Ovary (tissue), 9 donors: ENCODE data around the gene SLC38A9. TPM values are rescaled to one million over a fixed set of nuclear protein-coding genes. Genes with fewer than 3 reads are reported as not detected.
A peak's percentile ranks its signal among the peaks of the same experiment; 100 is the strongest.

Experiments used
- DNase-seq, 5 donors: peaks; one replicate each; pipeline ENCODE4 v3.0.0-alpha.2; 2019 to 2020
- H3K27ac ChIP-seq, 2 donors: fragments of 200-600 bp; one replicate each; pipeline versions ENCODE4 v1.5.1 to v1.8.0; 2019 to 2022
- H3K27me3 ChIP-seq: fragments of 200-600 bp; one replicate; pipeline ENCODE4 v1.8.0; 2022
- H3K36me3 ChIP-seq: fragments of 200-600 bp; sonication (generic); one replicate; pipeline ENCODE4 v1.5.1; 2019
- H3K4me1 ChIP-seq: one replicate; pipeline ENCODE4 v1.8.1; 2013; ENCODE audit warnings: mild to moderate bottlenecking, moderate library complexity; ENCODE audit not compliant: insufficient read depth
- H3K4me3 ChIP-seq: fragments of 200-600 bp; sonication (generic); one replicate; pipeline ENCODE4 v1.5.1; 2017
- H3K9me3 ChIP-seq, 2 donors: fragments of 200-600 bp in 1 of 2; sonication (generic) in 1 of 2; one replicate each; pipeline versions ENCODE4 v1.5.1 to v1.8.1; 2013 to 2019; ENCODE audit warnings: mild to moderate bottlenecking in 1 of 2, moderate library complexity in 1 of 2
- EP300 ChIP-seq: sonication (generic); formaldehyde crosslinking; IDR thresholded peaks from one replicate; pipeline ENCODE4 v1.6.1; 2017; ENCODE audit warnings: antibody characterized with exemption
- POLR2A ChIP-seq: fragments of 450-650 bp; IDR thresholded peaks from one replicate; pipeline ENCODE4 v1.6.1; 2017; ENCODE audit warnings: antibody characterized with exemption, mild to moderate bottlenecking, moderate library complexity
- WGBS, 3 donors: extraction: QIAGEN DNeasy Blood & Tissue Kit in 1 of 3; methylation state at CpG; one replicate each; pipeline versions ENCODE4 v1.1.5 to v1.1.7; 2013 to 2017; 5-methylcytosine and 5-hydroxymethylcytosine counted together
- intact Hi-C, 4 donors: fragments of 100-400 bp; cut with DNase I; formaldehyde crosslinking; loops; one replicate each; pipeline versions ENCODE4 v1.11.0 to v1.15.1; 2022 to 2023
- polyA plus RNA-seq, 2 donors: library from polyadenylated mRNA; stranded (reverse); fragments of 200-250 nt in 1 of 2; fragments of 350-450 nt in 1 of 2; fragmentation: Illumina TruSeq in 1 of 2; extraction: RNeasy Lipid Tissue Mini Kit (QIAGEN cat#74804) in 1 of 2; gene quantifications; one replicate each; pipeline ENCODE4 v1.2.3, GENCODE V29; 2013 to 2014
- total RNA-seq, 7 donors: library from RNA; depleted of rRNA in 2 of 7; stranded (reverse); fragments of >200 nt in 2 of 7; fragmentation: NEBNext Ultra II Directional in 3 of 7; extraction: Animal tissue kit (Norgen Biotek cat#: 25700) in 3 of 7; gene quantifications; one replicate each; pipeline versions ENCODE4 v1.1.0 to v1.2.4, GENCODE V29; 2016 to 2023
- TF ChIP-seq, protein P1 (sequence below), 3 donors: fragments of 450-650 bp in 2 of 3; fragments of 200-600 bp in 1 of 3; IDR thresholded peaks; one replicate each; pipeline versions ENCODE4 v1.5.1 to v1.8.0; 2016 to 2022; ENCODE audit warnings: antibody characterized with exemption in 3 of 3, mild to moderate bottlenecking in 1 of 3
- donor health status: DM: no; HTN: no; CAD: no; lungs with moderate emphysema.
- donor health status: DM: no; HTN: no; CAD: no.
- donor health status: Bipolar disorder and iron deficiency.
- donor health status: DM: yes; HTN: yes; CAD: no.
- donor health status: DM: no; HTN: no; CAD: no.
- donor health status: DM: yes; HTN: yes; CAD: no.

SLC38A9 gene
- total and polyA plus RNA-seq, 9 donors, result 7.9 to 29.6 (median 16.2) TPM

DNA sequence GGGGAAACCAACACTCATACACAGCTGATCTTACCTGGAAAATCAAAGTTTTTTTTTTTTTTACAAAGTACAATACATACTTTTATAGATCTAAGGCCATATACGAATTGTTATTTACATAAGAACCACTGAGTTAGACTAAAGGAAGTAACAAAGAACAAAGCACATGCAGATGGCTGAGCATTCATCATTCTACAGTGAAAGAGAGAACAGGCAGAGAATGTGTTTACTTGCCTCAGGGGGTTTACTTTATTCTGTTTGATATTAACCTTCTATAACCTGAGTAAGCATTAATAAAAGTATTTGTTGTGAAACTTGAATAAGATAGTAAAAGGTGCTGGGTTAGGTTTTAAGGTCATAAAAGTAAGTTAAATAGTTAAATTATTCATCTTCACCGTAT, 54.7 kb downstream of the SLC38A9 start:
- H3K9me3 ChIP-seq, result no peaks in the 10 kb centered on the region
- WGBS, 3 donors, result 67 to 78% (median 70%) methylated on average over 2 of the region's 2 CpGs
- intact Hi-C loops, result no loop called here
- no peak for DNase-seq
- TF ChIP-seq POLR2A (no peak), EP300 (no peak)
- TF ChIP-seq, protein P1, sequence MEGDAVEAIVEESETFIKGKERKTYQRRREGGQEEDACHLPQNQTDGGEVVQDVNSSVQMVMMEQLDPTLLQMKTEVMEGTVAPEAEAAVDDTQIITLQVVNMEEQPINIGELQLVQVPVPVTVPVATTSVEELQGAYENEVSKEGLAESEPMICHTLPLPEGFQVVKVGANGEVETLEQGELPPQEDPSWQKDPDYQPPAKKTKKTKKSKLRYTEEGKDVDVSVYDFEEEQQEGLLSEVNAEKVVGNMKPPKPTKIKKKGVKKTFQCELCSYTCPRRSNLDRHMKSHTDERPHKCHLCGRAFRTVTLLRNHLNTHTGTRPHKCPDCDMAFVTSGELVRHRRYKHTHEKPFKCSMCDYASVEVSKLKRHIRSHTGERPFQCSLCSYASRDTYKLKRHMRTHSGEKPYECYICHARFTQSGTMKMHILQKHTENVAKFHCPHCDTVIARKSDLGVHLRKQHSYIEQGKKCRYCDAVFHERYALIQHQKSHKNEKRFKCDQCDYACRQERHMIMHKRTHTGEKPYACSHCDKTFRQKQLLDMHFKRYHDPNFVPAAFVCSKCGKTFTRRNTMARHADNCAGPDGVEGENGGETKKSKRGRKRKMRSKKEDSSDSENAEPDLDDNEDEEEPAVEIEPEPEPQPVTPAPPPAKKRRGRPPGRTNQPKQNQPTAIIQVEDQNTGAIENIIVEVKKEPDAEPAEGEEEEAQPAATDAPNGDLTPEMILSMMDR (IDR thresholded peaks at IDR 0.05), result no peak
- no peaks in the 10 kb centered on the region for H3K27me3 ChIP-seq
- H3K27ac ChIP-seq, result no peak overlapping the region
- H3K36me3 ChIP-seq, result no peaks in the 10 kb centered on the region
- no peaks in the 10 kb centered on the region for H3K4me1 ChIP-seq
- no peak overlapping the region for H3K4me3 ChIP-seq

DNA sequence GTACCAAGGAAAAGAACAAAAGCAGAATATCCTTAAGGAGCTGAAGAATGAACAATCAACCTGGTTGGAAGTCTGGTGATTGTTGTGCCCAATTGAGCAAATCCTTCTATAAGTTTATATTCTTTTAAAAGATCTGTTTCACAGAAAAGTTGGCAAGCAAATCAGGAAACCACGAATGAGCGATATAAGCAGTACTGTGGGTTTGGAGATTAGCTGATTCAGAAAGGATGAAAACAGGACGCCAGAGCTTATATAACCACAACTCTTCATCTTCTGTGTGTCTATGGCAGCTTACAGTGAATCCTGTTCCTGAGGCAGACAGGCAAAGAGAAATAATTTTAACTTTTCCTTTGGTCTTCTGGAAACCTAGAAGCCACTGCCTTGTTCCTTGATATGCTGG, 61.7 kb downstream of the SLC38A9 start:
- no peak overlapping the region for H3K4me3 ChIP-seq
- intact Hi-C loops, result no loop called here
- no peaks in the 10 kb centered on the region for H3K9me3 ChIP-seq
- TF ChIP-seq EP300 (no peak), POLR2A (no peak)
- TF ChIP-seq, protein P1 (IDR thresholded peaks at IDR 0.05), result no peak
- no peak for DNase-seq
- 56 to 70% (median 68%) methylated on average over 3 of the region's 3 CpGs for WGBS, 3 donors
- H3K27me3 ChIP-seq, result no peaks in the 10 kb centered on the region
- H3K4me1 ChIP-seq, result peaks cover 3% of the 10 kb centered on the region
- no peak overlapping the region for H3K27ac ChIP-seq
- no peaks in the 10 kb centered on the region for H3K36me3 ChIP-seq

DNA sequence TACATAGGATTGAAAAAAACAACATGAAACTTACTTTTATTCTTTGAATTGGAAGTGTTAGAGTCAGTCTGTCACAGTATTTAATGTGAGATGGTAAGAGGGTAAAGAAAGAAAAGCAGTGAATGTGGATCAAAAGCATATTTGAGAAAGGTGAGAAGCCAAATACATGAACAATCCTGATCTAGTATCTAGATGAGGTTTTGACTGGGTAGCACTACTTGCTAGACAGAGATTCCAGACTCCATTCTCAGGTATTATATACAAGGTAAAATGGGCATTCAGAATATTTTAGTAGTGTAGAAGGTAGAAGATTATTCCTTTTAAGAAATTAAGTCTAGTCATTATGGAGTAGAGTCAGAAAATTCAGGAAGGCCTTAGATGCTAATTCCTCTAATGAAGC, 62.2 kb downstream of the SLC38A9 start:
- Histone ChIP-seq H3K4me3 (no peak overlapping the region), H3K27ac (no peak overlapping the region), H3K36me3 (no peaks in the 10 kb centered on the region), H3K4me1 (peaks cover 6% of the 10 kb centered on the region), H3K27me3 (no peaks in the 10 kb centered on the region), H3K9me3 (no peaks in the 10 kb centered on the region)
- intact Hi-C loops, result no loop called here
- no peak for DNase-seq
- TF ChIP-seq, protein P1 (IDR thresholded peaks at IDR 0.05), result no peak
- no peak for TF ChIP-seq EP300
- TF ChIP-seq POLR2A, result no peak

DNA sequence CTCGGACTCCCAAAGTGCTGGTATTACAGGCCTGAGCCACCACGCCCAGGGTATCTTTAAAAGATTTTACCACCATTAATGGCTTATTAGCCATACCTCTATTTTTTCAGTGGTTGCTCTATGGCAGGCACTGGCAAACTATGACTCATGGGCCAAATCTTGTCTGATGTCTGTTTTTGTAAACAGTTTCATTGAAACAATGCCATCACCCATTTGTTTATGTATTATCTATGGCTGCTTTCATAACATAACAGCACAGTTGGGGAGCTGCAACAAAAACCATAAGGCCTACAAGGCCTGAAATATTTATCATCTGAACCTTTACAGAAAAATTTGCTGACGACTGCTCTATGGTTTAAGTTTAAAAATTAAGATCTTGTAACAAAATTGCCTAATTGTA, 66.8 kb downstream of the SLC38A9 start:
- H3K9me3 ChIP-seq, result no peaks in the 10 kb centered on the region
- no peaks in the 10 kb centered on the region for H3K27me3 ChIP-seq
- TF ChIP-seq, protein P1 (IDR thresholded peaks at IDR 0.05), result no peak
- TF ChIP-seq EP300 (no peak), POLR2A (no peak)
- H3K4me3 ChIP-seq, result no peak overlapping the region
- no peak for DNase-seq
- intact Hi-C loops, result no loop called here
- H3K4me1 ChIP-seq, result peaks cover 7% of the 10 kb centered on the region
- WGBS, 3 donors, result 54 to 59% (median 55%) methylated on average over 3 of the region's 3 CpGs
- H3K36me3 ChIP-seq, result no peaks in the 10 kb centered on the region
- H3K27ac ChIP-seq, result peak overlapping the region in 1 of 2 donors; percentile 26

DNA sequence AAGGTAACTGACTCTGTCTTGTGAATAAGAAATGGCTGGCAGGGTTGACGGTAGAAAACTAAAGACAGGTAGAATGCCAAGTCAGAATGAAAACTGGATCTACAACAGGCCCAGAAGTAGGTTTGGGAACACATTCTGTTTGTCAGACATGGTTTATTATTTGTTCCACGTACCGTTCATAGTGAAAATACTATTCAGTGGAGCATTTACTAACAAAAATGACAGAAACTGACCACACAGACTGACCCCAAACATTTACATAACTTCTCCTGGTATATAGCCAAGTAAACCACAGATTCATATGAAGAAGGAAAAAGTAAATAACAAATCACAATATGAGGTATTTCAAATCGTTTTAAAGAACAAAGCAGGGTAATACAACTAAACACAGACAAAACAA, 73.7 kb downstream of the SLC38A9 start:
- no peaks in the 10 kb centered on the region for H3K27me3 ChIP-seq
- 12 to 26% (median 25%) methylated on average over 4 of the region's 4 CpGs for WGBS, 3 donors
- no peak overlapping the region for H3K27ac ChIP-seq
- intact Hi-C loops, result no loop called here
- no peak for DNase-seq
- H3K4me3 ChIP-seq, result no peak overlapping the region
- TF ChIP-seq, protein P1 (IDR thresholded peaks at IDR 0.05), result no peak
- TF ChIP-seq POLR2A (no peak), EP300 (no peak)
- H3K4me1 ChIP-seq, result peaks cover 15% of the 10 kb centered on the region
- no peaks in the 10 kb centered on the region for H3K36me3 ChIP-seq
- H3K9me3 ChIP-seq, result no peaks in the 10 kb centered on the region
